ENCODE data around the gene SDC1. TPM values are rescaled to one million over a fixed set of nuclear protein-coding genes. Genes with fewer than 3 reads are reported as not detected.
"Not testable (repeated sequence)": the region's sequence is repeated elsewhere in the genome, so short reads cannot be mapped to it uniquely, and the experiment has no call there.

SDC1 gene
- total RNA-seq, 6 experiments from 2014 or later: 260 to 452 (median 415) TPM

GRCh38 chr2:20235655-20236305 lies 10.8 kb upstream of the SDC1 start:
- DNase-seq: no peak
- peak in 2 of 4 donors; percentile 33 to 42 for ATAC-seq
- no peak overlapping the region for H3K27ac ChIP-seq
- no peaks in the 10 kb centered on the region for H3K36me3 ChIP-seq
- no peaks in the 10 kb centered on the region for H3K27me3 ChIP-seq
- WGBS (ENCODE audit: insufficient coverage, low coverage, low lambda C conversion rate, missing lambda C conversion rate): 76% methylated on average over 4 of the region's 10 CpGs
- no peaks in the 10 kb centered on the region for H3K4me1 ChIP-seq
- intact Hi-C loops (cut with DNase I): loop anchor here in 1 of 2 donors (10.0 kb wide), 1 partner anchor 79 kb away; no protein-coding TSS in a partner anchor
- TF ChIP-seq CTCF (IDR thresholded peaks at IDR 0.05): no peak
- no peaks in the 10 kb centered on the region for H3K9me3 ChIP-seq
- H3K4me3 ChIP-seq: no peak overlapping the region

- H3K4me1 ChIP-seq, H3K4me3 ChIP-seq, H3K36me3 ChIP-seq, ATAC-seq, H3K27me3 ChIP-seq, H3K9me3 ChIP-seq, H3K27ac ChIP-seq, DNase-seq: not testable (repeated sequence)
- intact Hi-C loops (cut with DNase I): loop anchor here in 1 of 2 donors (10.0 kb wide), 1 partner anchor 80 kb away; no protein-coding TSS in a partner anchor
- 90% methylated on average over 2 of the region's 2 CpGs for WGBS (ENCODE audit: insufficient coverage, low coverage, low lambda C conversion rate, missing lambda C conversion rate)
These were observed 9.7 kb upstream of the SDC1 start for GRCh38 chr2:20234597-20234996.

- no peak for DNase-seq
- Histone ChIP-seq H3K36me3 (no peaks in the 10 kb centered on the region), H3K4me1 (no peaks in the 10 kb centered on the region), H3K9me3 (no peaks in the 10 kb centered on the region), H3K4me3 (no peak overlapping the region), H3K27me3 (no peaks in the 10 kb centered on the region), H3K27ac (no peak overlapping the region)
- WGBS (ENCODE audit: insufficient coverage, low coverage, low lambda C conversion rate, missing lambda C conversion rate): 100% methylated on average over 1 of the region's 5 CpGs
- TF ChIP-seq CTCF (IDR thresholded peaks at IDR 0.05): no peak
- TF ChIP-seq POLR2A (IDR thresholded peaks at IDR 0.05): no peak
- intact Hi-C loops (cut with DNase I): loop anchor here in 1 of 2 donors (10.0 kb wide), 1 partner anchor 82 kb away; no protein-coding TSS in a partner anchor
- no peak for ATAC-seq
These were observed 7.9 kb upstream of the SDC1 start for GRCh38 chr2:20232837-20233207.

GRCh38 chr2:20231598-20232026 lies 6.7 kb upstream of the SDC1 start:
- Histone ChIP-seq H3K27ac (no peak overlapping the region), H3K4me3 (no peak overlapping the region), H3K27me3 (no peaks in the 10 kb centered on the region), H3K9me3 (no peaks in the 10 kb centered on the region), H3K36me3 (no peaks in the 10 kb centered on the region), H3K4me1 (peaks cover 0 to under 1% (median 0%) of the 10 kb centered on the region in 4 donors)
- intact Hi-C loops (cut with DNase I): loop anchor here in 1 of 2 donors (10.0 kb wide), 1 partner anchor 83 kb away; no protein-coding TSS in a partner anchor
- ATAC-seq: peak; percentile 53 to 91 (median 64)
- DNase-seq: peak in 2 of 3 donors; percentile 51 to 60
- TF ChIP-seq CTCF (IDR thresholded peaks at IDR 0.05) (no peak), POLR2A (IDR thresholded peaks at IDR 0.05) (no peak)
- 70% methylated on average over 3 of the region's 6 CpGs for WGBS (ENCODE audit: insufficient coverage, low coverage, low lambda C conversion rate, missing lambda C conversion rate)

GRCh38 chr2:20231159-20231558 lies 6.2 kb upstream of the SDC1 start:
- intact Hi-C loops (cut with DNase I): loop anchor here in 1 of 2 donors (10.0 kb wide), 1 partner anchor 84 kb away; no protein-coding TSS in a partner anchor
- H3K27ac ChIP-seq: no peak overlapping the region
- peak in 2 of 4 donors; percentile 8 to 27 for ATAC-seq
- no peaks in the 10 kb centered on the region for H3K27me3 ChIP-seq
- no peaks in the 10 kb centered on the region for H3K9me3 ChIP-seq
- H3K4me1 ChIP-seq: peaks cover 0 to 5% (median 1%) of the 10 kb centered on the region in 4 donors
- no peaks in the 10 kb centered on the region for H3K36me3 ChIP-seq
- TF ChIP-seq POLR2A (IDR thresholded peaks at IDR 0.05): no peak
- TF ChIP-seq CTCF (IDR thresholded peaks at IDR 0.05): no peak
- WGBS (ENCODE audit: insufficient coverage, low coverage, low lambda C conversion rate, missing lambda C conversion rate): 72% methylated on average over 5 of the region's 6 CpGs
- H3K4me3 ChIP-seq: no peak overlapping the region
- peak in 1 of 3 donors; percentile 30 for DNase-seq

Data from right lobe of liver (tissue), 6 donors.